Upper lobe of right lung (tissue), 1 donor: Measurements from ENCODE around the gene C6orf136. TPM values are rescaled to one million over a fixed set of nuclear protein-coding genes. Genes with fewer than 3 reads are reported as not detected.
A peak's percentile ranks its signal among the peaks of the same experiment; 100 is the strongest.

Experiments used
- ATAC-seq: fragments of 200-7000 bp; cut with Tn5 transposase; one replicate; pipeline ENCODE4 v1.9.1; 2020; ENCODE audit warnings: mild to moderate bottlenecking, moderate library complexity
- DNase-seq: peaks from one replicate; pipeline ENCODE4 v3.0.0-alpha.2; 2020
- H3K27ac ChIP-seq: fragments of 200-600 bp; one replicate; pipeline ENCODE4 v1.8.0; 2022
- H3K27me3 ChIP-seq: fragments of 200-600 bp; one replicate; pipeline ENCODE4 v1.8.0; 2022; ENCODE audit warnings: mild to moderate bottlenecking
- H3K36me3 ChIP-seq: fragments of 200-600 bp; one replicate; pipeline ENCODE4 v1.8.0; 2022
- H3K4me1 ChIP-seq: fragments of 200-600 bp; one replicate; pipeline ENCODE4 v1.8.0; 2022
- H3K4me3 ChIP-seq: fragments of 200-600 bp; one replicate; pipeline ENCODE4 v1.8.0; 2022; ENCODE audit warnings: mild to moderate bottlenecking
- H3K9me3 ChIP-seq: fragments of 200-600 bp; one replicate; pipeline ENCODE4 v1.8.0; 2022
- intact Hi-C: fragments of 100-400 bp; cut with DNase I; formaldehyde crosslinking; loops from one replicate; pipeline ENCODE4 v1.11.0; 2022
- total RNA-seq: library from RNA; stranded (reverse); fragmentation: NEBNext Ultra II Directional; extraction: Animal tissue kit (Norgen Biotek cat#: 25700); gene quantifications from one replicate; pipeline ENCODE4 v1.2.1, GENCODE V29; 2021
- TF ChIP-seq, protein P1 (sequence below): fragments of 200-600 bp; IDR thresholded peaks from one replicate; pipeline ENCODE4 v1.8.0; 2022; ENCODE audit warnings: antibody characterized with exemption
- donor health status: DM: no; HTN: yes; CAD: no; lungs with severe emphysema.

The C6orf136 gene
- total RNA-seq, 1 donor from 2014 or later = 22.8 TPM

DNA sequence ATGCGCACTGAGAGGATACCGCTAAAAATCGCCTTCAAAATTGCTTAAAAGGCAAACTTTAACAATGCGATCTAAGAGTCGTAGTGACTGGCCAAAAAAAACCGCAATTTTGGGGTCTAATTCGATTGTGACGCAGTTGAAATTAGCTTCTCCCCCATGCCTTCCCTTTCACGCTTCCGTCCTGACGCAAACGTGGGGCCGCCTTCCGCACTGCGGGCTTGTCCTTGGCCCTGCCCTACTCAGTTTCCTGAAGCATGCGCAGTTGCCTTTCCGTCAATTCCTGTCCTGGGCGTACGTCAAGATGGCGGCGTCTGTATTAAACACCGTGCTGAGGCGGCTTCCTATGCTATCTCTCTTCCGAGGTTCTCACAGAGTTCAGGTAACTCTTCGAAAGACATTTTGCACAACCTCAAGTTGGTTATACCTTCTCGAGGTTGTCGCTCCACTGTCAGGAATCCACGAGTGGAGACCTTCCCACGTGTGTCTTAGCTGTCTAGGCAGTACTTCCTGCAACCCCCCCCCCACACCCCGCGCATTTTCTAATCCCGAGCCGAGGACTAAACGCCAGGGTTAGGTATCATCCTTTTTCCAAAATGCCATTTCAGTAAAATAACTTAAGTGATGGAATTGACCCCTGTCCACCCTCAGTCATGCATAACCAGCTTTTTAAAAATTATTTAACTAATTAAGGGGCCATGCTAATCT, 29.2 kb upstream of the C6orf136 start, which contains the start of gene MRPS18B:
MRPS18B (plus strand) TSS at position 276 of the 705 bp plus-strand sequence; CDS start at position 302, 26 bp downstream.
- intact Hi-C loops = no loop called here
- no peaks in the 10 kb centered on the region for H3K9me3 ChIP-seq
- H3K4me1 ChIP-seq = peaks cover 28% of the 10 kb centered on the region
- peak within 1 kb of the TSS; percentile 70 for H3K4me3 ChIP-seq
- DNase-seq (peak; percentile 99), ATAC-seq (peak; percentile 87)
- H3K27ac ChIP-seq = peak within 1 kb of the TSS; percentile 99
- peaks cover 46% of the 10 kb centered on the region for H3K36me3 ChIP-seq
- H3K27me3 ChIP-seq = no peaks in the 10 kb centered on the region
- TF ChIP-seq, protein P1, sequence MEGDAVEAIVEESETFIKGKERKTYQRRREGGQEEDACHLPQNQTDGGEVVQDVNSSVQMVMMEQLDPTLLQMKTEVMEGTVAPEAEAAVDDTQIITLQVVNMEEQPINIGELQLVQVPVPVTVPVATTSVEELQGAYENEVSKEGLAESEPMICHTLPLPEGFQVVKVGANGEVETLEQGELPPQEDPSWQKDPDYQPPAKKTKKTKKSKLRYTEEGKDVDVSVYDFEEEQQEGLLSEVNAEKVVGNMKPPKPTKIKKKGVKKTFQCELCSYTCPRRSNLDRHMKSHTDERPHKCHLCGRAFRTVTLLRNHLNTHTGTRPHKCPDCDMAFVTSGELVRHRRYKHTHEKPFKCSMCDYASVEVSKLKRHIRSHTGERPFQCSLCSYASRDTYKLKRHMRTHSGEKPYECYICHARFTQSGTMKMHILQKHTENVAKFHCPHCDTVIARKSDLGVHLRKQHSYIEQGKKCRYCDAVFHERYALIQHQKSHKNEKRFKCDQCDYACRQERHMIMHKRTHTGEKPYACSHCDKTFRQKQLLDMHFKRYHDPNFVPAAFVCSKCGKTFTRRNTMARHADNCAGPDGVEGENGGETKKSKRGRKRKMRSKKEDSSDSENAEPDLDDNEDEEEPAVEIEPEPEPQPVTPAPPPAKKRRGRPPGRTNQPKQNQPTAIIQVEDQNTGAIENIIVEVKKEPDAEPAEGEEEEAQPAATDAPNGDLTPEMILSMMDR = no peak

DNA sequence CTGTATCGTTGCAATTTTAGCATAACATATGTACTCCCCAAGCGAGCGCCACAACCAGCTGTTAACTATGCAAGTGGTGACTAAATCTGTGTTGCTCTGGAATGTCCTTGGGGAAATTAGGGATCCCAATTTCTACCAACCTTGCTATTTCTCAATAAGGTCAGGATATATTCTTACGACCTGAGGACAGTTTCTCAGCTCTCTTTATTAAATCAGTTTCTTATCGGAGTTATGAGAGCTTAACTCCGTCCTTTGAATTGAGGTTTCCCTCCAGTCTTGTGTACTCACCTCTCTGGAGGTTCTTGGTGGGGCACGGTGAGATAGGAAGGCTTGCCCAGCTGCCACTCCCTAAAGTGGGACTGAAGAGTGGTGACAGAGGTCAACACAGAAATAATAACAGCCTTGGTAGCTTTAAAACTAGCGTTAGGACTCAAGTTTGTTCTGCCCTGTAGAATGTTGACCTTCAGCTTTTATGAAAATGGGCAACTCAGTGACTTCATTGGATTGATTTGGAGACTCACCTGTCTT, 28.6 kb upstream of the C6orf136 start:
- H3K9me3 ChIP-seq = no peaks in the 10 kb centered on the region
- no peaks in the 10 kb centered on the region for H3K27me3 ChIP-seq
- H3K4me3 ChIP-seq = peak overlapping the region; percentile 69
- H3K4me1 ChIP-seq = peaks cover 23% of the 10 kb centered on the region
- TF ChIP-seq, protein P1 = no peak
- H3K36me3 ChIP-seq = peaks cover 51% of the 10 kb centered on the region
- no peak for ATAC-seq
- peak overlapping the region; percentile 99 for H3K27ac ChIP-seq
- intact Hi-C loops = no loop called here
- no peak for DNase-seq

DNA sequence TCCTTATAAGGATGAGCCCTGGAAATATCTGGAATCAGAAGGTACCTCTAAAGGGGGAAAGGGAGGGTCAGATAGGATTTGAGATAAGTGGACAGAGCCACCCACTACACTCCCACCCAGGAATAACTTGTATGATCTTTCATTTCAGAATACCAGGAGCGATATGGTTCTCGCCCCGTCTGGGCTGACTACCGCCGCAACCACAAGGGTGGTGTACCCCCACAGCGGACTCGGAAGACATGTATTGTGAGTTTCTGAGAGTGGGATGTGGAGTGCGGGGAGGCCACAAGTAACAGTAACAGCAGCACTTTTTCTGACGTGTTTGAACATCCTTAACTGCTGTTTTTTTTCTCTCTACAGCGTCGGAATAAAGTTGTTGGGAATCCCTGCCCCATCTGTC, 27.4 kb upstream of the C6orf136 start:
- intact Hi-C loops = no loop called here
- H3K36me3 ChIP-seq = peaks cover 63% of the 10 kb centered on the region
- H3K27ac ChIP-seq = no peak overlapping the region
- H3K27me3 ChIP-seq = no peaks in the 10 kb centered on the region
- H3K4me3 ChIP-seq = no peak overlapping the region
- H3K9me3 ChIP-seq = no peaks in the 10 kb centered on the region
- DNase-seq = no peak
- peaks cover 11% of the 10 kb centered on the region for H3K4me1 ChIP-seq
- TF ChIP-seq, protein P1 = no peak
- ATAC-seq = no peak

DNA sequence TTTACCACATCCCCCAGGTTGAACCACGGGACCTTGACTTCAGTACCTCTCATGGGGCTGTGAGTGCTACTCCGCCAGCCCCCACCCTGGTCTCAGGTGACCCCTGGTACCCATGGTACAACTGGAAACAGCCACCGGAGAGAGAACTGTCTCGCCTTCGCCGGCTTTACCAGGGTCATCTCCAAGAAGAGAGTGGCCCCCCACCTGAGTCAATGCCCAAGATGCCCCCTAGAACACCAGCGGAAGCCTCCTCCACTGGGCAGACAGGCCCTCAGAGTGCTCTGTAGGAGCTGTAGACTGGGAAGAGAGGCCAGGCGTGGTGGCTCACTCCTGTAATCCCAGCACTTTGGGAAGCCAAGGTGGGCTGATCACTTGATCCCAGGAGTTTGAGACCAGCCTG, 21.4 kb upstream of the C6orf136 start:
- Histone ChIP-seq H3K27ac (no peak overlapping the region), H3K27me3 (no peaks in the 10 kb centered on the region), H3K36me3 (peaks cover 68% of the 10 kb centered on the region), H3K4me3 (no peak overlapping the region), H3K9me3 (no peaks in the 10 kb centered on the region), H3K4me1 (peaks cover 8% of the 10 kb centered on the region)
- intact Hi-C loops = no loop called here
- TF ChIP-seq, protein P1 = no peak
- DNase-seq = no peak
- ATAC-seq = no peak

DNA sequence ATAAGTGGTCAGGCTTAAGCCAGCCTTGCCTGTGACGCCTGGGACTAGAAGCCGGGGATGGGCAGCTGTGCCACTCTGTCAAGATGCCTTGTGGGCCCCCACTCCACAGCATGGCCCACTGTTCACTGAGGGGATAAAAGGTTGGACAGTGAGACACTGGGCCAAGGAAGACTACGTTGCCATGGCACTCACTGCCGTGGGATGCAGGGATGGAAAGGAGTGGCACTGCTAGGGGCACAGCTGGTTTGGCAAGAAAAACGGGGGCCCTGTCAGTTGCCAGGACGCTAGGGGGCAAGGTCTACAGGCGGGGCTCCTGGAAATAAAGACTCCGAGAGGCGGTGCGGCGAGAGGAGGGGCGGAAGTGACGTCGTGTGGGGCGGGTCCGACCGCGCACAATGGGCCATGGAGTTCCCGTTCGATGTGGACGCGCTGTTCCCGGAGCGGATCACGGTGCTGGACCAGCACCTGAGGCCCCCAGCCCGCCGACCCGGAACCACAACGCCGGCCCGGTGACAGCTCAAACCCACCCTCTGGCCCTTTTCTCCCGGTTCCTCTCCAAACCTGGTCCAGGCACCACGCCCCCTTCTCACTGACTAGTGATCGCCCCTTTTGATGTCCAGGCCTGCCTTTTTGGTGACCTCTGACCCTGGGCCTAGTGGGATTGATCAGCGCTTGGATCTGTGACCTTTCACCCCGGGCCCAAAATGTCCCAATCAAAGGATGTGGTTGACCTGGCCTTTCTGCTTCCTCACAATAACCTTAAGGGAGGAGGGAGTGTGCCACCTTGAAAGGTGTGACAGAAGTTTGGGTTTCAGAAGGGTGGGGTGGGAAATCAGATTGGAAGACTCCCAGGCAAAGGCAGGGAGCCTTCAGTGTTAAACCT, 20.2 kb upstream of the C6orf136 start, which contains the start of gene ATAT1:
ATAT1 (plus strand) TSS at position 391 of the 883 bp plus-strand sequence.
- TF ChIP-seq, protein P1 = peak; percentile 41
- Histone ChIP-seq H3K4me1 (peaks cover 8% of the 10 kb centered on the region), H3K36me3 (peaks cover 56% of the 10 kb centered on the region), H3K27ac (peak within 1 kb of the TSS; percentile 82), H3K9me3 (no peaks in the 10 kb centered on the region), H3K27me3 (no peaks in the 10 kb centered on the region), H3K4me3 (peak within 1 kb of the TSS; percentile 61)
- DNase-seq = peak; percentile 94
- intact Hi-C loops = no loop called here
- ATAC-seq = peak; percentile 98
